ENCODE measurements around the gene TMEM161A. TPM values are rescaled to one million over a fixed set of nuclear protein-coding genes. Genes with fewer than 3 reads are reported as not detected.

Gene TMEM161A
- total RNA-seq, 1 experiment from 2014 or later: 76.0 TPM

DNA sequence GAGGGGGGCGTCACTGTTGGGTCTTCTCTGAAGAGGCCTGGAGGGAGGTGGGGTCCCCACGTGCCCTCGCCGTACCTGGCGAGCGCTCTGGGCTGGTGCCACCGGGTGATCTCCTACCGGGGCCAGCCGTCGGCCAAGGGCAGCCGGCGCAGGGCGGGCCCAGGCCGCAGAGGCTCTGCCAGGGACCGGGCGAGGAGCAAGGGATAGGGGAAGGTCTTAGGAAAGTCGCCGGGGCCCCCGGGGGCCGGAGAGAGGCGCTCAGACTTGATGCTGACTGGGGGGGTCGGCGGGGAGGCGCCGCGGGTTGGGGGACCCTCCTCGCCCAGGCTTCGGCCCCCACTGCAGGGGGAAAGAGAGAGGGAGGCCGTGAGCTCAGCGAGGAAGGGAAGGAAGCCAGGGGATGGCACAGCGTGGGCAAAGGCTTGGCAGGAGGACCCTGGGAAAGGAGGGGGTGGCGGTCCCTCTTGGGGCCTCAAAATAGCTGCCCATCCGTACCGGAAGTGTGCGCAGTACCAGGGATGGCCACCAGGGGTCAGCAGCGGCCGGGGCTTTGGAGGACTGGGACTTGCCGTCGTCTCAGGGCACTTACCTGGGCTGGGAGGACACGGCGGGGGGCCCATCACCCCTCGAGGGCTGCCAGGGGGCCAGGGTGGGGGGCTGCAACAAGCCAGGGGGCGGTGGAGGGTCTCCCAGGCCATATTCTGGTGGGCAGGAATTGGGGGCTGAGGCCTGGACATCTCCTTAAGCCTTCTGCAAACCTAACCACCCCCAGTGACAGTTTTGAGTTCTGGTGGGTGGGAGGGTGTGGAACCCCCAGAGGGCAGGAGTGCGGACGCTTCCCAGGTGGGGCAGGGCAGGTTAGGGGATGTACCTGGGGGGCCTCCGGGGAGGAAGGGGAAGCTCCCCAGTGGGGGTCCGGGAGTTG lies 7.7 kb upstream of the TMEM161A start:
- H3K4me1 ChIP-seq (ENCODE audit: control insufficient read depth in 1 of 2, insufficient read depth in 2 of 2, low read length in 2 of 2): no peaks in the 10 kb centered on the region
- DNase-seq (ENCODE audit: low read depth, low spot score): no peak
- H2AFZ ChIP-seq (ENCODE audit: low read depth, low read length, poor library complexity, severe bottlenecking): no peak overlapping the region
- intact Hi-C loops (cut with micrococcal nuclease): loop anchor here (1.0 to 5.0 kb wide), 3 partner anchors 29 to 346 kb away; no protein-coding TSS in a partner anchor
- peak; percentile 91 for TF ChIP-seq RAD21 (IDR thresholded peaks at IDR 0.05; ENCODE audit: low read depth)
- no peak for TF ChIP-seq JUND (IDR thresholded peaks at IDR 0.05)
- TF ChIP-seq ZFX (IDR thresholded peaks at IDR 0.05): no peak
- no peak for TF ChIP-seq FOSL1 (IDR thresholded peaks at IDR 0.05; ENCODE audit: low read depth)
- no peak; the same call in 1 of the 2 replicates for TF ChIP-seq ELF1 (IDR thresholded peaks at IDR 0.05; ENCODE audit: borderline replicate concordance, low read depth)
- TF ChIP-seq, protein P1, sequence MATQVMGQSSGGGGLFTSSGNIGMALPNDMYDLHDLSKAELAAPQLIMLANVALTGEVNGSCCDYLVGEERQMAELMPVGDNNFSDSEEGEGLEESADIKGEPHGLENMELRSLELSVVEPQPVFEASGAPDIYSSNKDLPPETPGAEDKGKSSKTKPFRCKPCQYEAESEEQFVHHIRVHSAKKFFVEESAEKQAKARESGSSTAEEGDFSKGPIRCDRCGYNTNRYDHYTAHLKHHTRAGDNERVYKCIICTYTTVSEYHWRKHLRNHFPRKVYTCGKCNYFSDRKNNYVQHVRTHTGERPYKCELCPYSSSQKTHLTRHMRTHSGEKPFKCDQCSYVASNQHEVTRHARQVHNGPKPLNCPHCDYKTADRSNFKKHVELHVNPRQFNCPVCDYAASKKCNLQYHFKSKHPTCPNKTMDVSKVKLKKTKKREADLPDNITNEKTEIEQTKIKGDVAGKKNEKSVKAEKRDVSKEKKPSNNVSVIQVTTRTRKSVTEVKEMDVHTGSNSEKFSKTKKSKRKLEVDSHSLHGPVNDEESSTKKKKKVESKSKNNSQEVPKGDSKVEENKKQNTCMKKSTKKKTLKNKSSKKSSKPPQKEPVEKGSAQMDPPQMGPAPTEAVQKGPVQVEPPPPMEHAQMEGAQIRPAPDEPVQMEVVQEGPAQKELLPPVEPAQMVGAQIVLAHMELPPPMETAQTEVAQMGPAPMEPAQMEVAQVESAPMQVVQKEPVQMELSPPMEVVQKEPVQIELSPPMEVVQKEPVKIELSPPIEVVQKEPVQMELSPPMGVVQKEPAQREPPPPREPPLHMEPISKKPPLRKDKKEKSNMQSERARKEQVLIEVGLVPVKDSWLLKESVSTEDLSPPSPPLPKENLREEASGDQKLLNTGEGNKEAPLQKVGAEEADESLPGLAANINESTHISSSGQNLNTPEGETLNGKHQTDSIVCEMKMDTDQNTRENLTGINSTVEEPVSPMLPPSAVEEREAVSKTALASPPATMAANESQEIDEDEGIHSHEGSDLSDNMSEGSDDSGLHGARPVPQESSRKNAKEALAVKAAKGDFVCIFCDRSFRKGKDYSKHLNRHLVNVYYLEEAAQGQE (IDR thresholded peaks at IDR 0.05; ENCODE audit: low read depth): no peak
- TF ChIP-seq CTCF (IDR thresholded peaks at IDR 0.05 in 2 of 3, conservative IDR thresholded peaks at IDR 0.05 in 1 of 3; ENCODE audit: borderline replicate concordance in 1 of 3, insufficient read depth in 1 of 3, low read depth in 2 of 3, low read length in 2 of 3): peak; percentile 79 to 96 (median 86)
- TF ChIP-seq POLR2AphosphoS5 (IDR thresholded peaks at IDR 0.05; ENCODE audit: low read depth, low read length): no peak
- no peak for TF ChIP-seq EGR1 (IDR thresholded peaks at IDR 0.05; ENCODE audit: low read depth)
- no peaks in the 10 kb centered on the region for H3K9me2 ChIP-seq (ENCODE audit: insufficient read depth)
- ChIA-PET POLR2A (interaction anchor here (0.8 kb wide), 1 partner anchor 10 kb away, joined by 3 read pairs; no protein-coding TSS in a partner anchor), RAD21 (ENCODE audit: low non-redundant PET in 1 of 2, low total read pairs in 2 of 2, uncharacterized antibody in 2 of 2, unreplicated experiment in 2 of 2) (interaction anchor here (0.8 to 1.4 kb wide), 2 partner anchors 28 to 29 kb away, joined by 3 to 4 read pairs; no protein-coding TSS in a partner anchor), CTCF (interaction anchor here (0.6 to 3.3 kb wide), 7 partner anchors 10 to 408 kb away, joined by 3 to 15 read pairs (median 3); partner anchors contain the start of gene SLC25A42)
- no peak overlapping the region for H3K4me2 ChIP-seq (ENCODE audit: low read length)
- no peaks in the 10 kb centered on the region; a peak in 2 of 4 replicates for H3K36me3 ChIP-seq (ENCODE audit: control insufficient read depth in 1 of 2, insufficient read depth in 2 of 2, low read length in 2 of 2)
- H4K20me1 ChIP-seq (ENCODE audit: insufficient read depth): no peaks in the 10 kb centered on the region
- no peaks in the 10 kb centered on the region for H3K9me3 ChIP-seq (ENCODE audit: control insufficient read depth in 1 of 2, insufficient read depth in 1 of 2, low read depth in 1 of 2, low read length in 2 of 2)
- BruUV-seq (replicated peaks): no TSS peak
- H3K27me3 ChIP-seq (ENCODE audit: insufficient read depth, low read length): no peaks in the 10 kb centered on the region
- H3K27ac ChIP-seq (ENCODE audit: low read depth, low read length): no peak overlapping the region
- no peaks in the 10 kb centered on the region for H3K79me2 ChIP-seq (ENCODE audit: insufficient read depth, low read length)
- H3K9ac ChIP-seq (ENCODE audit: low read length): no peak overlapping the region
- peak; percentile 92 for ATAC-seq
- no peak overlapping the region for H3K4me3 ChIP-seq (replicated peaks in 1 of 2; ENCODE audit: low read depth in 1 of 2, low read length in 2 of 2)
